ENCODE measurements around the gene HELT.

HELT gene

DNA sequence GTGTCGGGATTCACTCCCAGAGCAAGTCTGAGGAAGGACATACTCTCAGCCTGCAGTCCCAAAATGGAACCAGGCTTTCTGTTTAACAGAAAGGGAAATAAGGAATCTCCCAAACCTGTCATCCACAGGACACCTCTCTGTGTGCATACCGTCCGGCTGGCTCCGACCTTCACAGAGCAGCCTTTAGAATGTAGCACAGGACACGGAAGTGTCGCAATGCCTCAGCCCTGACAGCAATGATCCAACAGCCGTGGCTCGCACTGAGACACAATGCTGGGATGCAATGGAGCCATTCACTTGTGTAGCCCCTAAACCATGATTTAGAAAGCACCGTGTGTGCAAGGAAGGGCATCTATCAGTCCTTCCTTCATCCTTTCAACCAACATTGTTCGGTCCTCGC, 15.5 kb upstream of the HELT start:
- DNase-seq (ENCODE audit: low read depth, low spot score) = no peak
- H3K27ac ChIP-seq = no peak overlapping the region

DNA sequence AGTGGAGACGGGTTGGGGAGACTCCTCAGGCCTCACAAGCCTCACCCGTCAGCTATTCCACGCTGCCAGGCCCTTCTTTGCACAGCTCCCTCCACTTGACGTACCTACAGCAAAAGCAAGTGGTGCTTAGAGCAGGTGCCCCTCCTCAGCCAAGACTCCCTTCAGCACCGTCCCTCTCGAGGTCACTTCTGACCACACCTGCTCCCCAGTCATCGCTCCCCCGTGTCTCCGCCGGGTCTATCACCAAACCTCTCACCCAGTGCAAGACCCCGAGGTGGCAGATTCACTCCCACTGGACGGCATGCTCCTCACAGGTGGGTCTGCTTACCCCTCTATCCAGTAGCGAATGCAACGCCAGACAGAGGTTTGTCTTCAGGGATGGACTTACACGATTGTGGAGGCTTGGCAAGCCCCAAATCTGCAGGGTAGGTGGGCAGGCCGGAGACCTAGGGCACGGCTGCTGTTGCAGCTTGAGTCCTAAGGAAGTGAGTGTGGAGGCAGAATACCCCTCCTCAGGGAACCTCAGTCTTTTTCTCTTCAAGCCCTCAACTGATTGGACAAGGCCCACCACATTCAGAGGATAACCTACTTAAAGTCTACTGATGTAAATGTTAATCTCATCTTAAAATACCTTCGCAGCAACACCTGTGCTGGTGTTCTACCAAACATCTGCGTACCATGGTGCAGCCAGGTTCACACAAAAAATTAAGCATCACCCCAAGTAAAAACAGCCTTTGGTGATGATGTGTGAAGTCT, 14.5 kb upstream of the HELT start:
- no peak overlapping the region for H3K27ac ChIP-seq
- no peak for DNase-seq (ENCODE audit: low read depth, low spot score)

DNA sequence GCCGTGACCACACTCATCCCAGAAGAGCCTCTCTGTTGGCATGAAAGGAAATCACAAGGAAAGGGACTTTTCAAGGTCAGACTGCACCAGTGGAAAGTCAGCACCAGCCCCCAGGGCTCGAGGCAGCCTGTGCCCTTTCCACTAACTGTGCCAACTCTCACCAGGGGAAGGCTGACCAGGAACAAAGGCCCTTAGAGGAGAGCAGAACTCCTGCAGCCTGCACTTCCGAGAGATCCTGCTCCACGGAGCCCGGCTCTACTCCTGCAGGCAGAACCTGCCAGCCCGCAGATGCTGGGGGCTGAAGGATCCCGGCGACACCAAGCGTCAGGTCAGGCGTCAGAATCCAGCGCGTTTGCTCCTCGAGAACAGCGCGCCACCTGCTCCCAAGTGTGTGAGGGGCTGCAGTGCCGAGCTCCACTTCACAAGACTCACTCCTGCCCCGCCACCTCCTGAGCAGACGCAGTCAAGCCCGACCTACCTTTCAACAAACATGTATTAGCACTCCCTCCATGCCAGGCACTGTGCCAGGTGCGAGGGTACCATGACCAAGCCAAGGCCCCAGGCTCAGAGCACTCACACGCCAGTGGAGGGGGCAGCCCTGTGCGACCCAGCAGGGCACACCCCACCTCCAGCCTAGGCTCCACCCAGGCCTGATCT, 13.6 kb upstream of the HELT start:
- no peak overlapping the region for H3K27ac ChIP-seq
- no peak for DNase-seq (ENCODE audit: low read depth, low spot score)

DNA sequence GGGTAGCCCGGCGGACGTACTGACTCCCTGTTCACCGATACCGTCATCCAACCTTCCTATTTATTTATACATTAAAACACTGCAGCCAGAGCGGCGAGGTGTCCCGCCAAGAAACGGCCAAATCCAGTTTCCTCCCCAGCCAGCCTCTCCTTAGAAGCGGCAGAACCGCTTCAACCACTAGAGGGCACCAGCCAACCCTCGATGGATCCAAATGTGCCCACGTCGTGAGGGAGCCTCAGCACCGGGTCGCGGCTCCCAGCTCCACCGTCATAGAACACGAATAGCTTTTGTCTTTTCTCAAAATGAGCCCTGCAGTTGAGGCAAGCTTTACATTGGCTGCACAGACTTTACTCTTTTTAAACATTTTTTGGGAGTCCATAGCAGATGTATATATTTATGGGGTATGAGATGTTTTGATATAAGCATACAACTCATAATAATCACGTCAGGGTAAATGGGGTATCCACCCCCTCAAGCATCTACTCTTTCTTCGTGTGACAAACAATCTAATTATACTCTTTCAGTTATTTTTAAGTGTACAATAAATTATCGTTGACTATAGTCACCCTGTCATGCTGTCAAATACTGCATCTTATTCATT, 13.0 kb upstream of the HELT start:
- H3K27ac ChIP-seq = no peak overlapping the region
- DNase-seq (ENCODE audit: low read depth, low spot score) = peak; percentile 8

DNA sequence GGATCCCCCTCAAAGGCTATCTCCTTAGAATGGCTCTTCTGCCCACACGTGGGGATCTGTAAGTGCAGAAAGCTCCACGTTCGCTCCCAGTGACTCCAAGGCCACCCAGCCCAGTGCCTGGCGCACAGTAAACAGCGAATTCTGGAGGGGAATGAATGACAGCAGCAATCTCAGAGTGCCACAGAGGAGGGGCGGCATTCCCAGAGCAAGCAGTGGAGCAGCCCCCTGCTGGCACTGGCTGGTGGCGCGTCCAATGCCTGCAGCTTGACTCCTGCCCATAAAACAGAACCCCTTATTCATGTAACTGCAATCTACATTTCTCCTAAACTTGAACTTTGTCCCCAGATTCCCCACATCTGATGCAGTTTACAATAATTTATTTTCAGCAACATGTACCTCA, 6.9 kb upstream of the HELT start:
- H3K27ac ChIP-seq = no peak overlapping the region
- no peak for DNase-seq (ENCODE audit: low read depth, low spot score)

DNA sequence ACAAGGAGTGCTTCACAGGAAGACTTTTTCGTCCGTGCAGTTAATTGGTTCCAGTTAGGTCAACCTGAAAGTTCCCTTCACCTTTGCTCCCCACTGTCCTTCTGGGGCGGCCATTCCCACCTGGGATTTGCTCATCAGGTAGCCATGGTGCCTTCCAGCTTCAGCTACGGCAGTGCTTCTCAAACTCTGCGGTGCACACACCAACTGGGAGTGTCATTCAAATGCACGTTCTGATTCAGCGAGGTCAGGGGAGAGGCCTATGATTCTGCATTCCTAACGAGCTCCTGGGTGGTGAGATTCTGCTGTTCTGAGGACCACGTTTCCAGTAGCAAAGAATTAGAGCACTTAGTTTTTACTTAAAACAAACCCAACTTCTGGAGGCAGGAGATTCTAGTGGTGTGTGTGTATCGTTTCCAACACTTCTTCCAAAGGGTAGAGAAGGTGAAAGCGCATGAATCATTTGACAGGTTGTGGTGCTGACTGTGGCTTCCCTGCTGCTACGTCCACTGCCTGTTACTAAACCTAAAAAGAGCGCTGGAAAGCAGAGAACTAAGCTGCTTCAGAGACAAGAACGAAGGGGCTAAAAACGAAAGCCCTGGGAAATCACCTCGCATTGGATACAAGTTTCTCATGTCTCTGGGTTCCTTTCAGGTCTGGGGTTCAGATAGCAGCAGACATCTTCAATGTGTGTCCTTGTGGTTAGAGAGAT, 4.7 kb upstream of the HELT start:
- no peak for DNase-seq (ENCODE audit: low read depth, low spot score)
- no peak overlapping the region for H3K27ac ChIP-seq

DNA sequence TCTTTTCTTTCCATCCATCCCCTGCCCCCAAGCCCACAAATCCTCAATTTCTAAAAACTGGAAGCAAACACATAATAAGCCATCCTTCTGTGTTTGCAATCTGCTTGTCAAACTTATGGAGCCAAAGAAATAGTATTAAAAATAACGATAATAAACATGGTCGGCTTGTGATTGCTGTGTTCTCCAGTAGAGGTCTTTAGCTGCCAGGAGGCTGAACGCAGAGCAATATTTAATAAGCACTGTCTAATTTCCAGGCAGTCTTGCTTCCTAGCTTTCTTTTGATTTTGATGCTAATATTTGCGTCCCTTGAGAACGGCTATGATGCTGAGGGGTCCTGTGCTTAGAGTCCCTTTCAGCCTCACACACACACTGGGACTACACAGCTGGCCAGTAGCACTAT, 3.2 kb upstream of the HELT start:
- no peak for DNase-seq (ENCODE audit: low read depth, low spot score)
- H3K27ac ChIP-seq = no peak overlapping the region

GRCh38 chr4:185016101-185016940, 2.0 kb upstream of the HELT start:
- H3K27ac ChIP-seq = no peak overlapping the region
- DNase-seq (ENCODE audit: low read depth, low spot score) = no peak

- no peak overlapping the region for H3K27ac ChIP-seq
- no peak for DNase-seq (ENCODE audit: low read depth, low spot score)
Observed at GRCh38 chr4:185016946-185017758, 1.1 kb upstream of the HELT start.

- DNase-seq (ENCODE audit: low read depth, low spot score) = no peak
- no peak overlapping the region for H3K27ac ChIP-seq
Observed at GRCh38 chr4:185018834-185019455, 655 bp downstream of the HELT start.

- no peak for DNase-seq (ENCODE audit: low read depth, low spot score)
- no peak overlapping the region for H3K27ac ChIP-seq
Observed at GRCh38 chr4:185019456-185020292, 1.4 kb downstream of the HELT start.

- no peak overlapping the region for H3K27ac ChIP-seq
- DNase-seq (ENCODE audit: low read depth, low spot score) = no peak
Observed at GRCh38 chr4:185020293-185020808, 2.1 kb downstream of the HELT start.

GRCh38 chr4:185020863-185021761, 2.8 kb downstream of the HELT start:
- no peak overlapping the region for H3K27ac ChIP-seq
- DNase-seq (ENCODE audit: low read depth, low spot score) = no peak

GRCh38 chr4:185023471-185023870, 5.2 kb downstream of the HELT start:
- no peak for DNase-seq (ENCODE audit: low read depth, low spot score)
- H3K27ac ChIP-seq = no peak overlapping the region

- H3K27ac ChIP-seq = no peak overlapping the region
- DNase-seq (ENCODE audit: low read depth, low spot score) = no peak
Observed at GRCh38 chr4:185028625-185029024, 10.3 kb downstream of the HELT start.

DNA sequence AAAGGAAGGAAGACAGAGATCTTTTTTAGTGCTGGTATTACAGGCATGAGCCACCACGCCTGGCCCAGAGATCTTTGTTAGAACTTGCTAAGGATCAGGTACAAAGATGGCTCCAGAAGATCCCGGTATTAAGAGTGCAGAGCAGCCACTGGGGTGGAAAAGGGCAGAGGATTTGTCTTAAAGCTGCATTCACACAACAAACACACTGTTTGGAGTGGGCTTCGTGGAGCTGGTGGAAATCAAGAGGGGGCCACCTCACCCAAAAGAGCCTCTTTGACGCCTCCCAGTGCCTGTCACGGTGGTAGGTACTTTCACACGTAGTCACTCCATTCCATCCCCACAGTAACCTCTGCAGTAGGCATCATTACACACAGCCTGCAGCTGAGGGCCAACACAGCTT, 13.3 kb downstream of the HELT start:
- H3K27ac ChIP-seq = no peak overlapping the region
- no peak for DNase-seq (ENCODE audit: low read depth, low spot score)

DNA sequence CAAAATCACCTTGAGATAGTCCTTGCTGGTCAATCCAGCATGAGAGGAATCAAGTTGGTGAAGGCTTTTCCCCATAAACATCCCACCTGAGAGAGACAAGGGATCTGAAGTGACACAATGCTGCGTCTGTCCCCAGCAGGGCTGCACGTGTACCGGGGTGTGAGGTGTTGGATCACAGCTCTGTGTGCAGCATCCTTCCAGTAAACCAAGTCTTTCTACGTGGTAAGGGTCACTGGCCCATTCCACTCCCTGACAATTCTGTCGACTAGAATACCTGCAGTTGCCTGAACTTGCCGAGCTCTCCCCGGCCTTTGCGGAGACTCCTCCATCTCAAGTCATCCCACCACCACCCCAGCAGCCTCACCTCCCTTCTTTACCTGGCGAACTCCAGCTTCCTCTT, 14.8 kb downstream of the HELT start:
- H3K27ac ChIP-seq = no peak overlapping the region
- DNase-seq (ENCODE audit: low read depth, low spot score) = no peak
